ENCODE data around the gene FAM200A.
"Not testable (repeated sequence)": the region's sequence is repeated elsewhere in the genome, so short reads cannot be mapped to it uniquely, and the experiment has no call there.

FAM200A gene

GRCh38 chr7:99540542-99540941 lies 11.4 kb downstream of the FAM200A start:
- H3K4me3 ChIP-seq (ENCODE audit: low read length): no peak overlapping the region
- 95% methylated on average over 4 of the region's 5 CpGs for WGBS
- H3K27me3 ChIP-seq (ENCODE audit: insufficient read depth, low read length): no peaks in the 10 kb centered on the region
- peaks cover 19% of the 10 kb centered on the region for H3K9me3 ChIP-seq (ENCODE audit: insufficient read depth, low read depth, low read length)
- H3K4me1 ChIP-seq (ENCODE audit: insufficient read depth, low read length): no peaks in the 10 kb centered on the region
- no peak overlapping the region for H3K27ac ChIP-seq (ENCODE audit: low read depth, low read length)
- no peak overlapping the region for H3K9ac ChIP-seq (ENCODE audit: low read depth, low read length)
- H3K36me3 ChIP-seq (ENCODE audit: insufficient read depth, low read length): no peaks in the 10 kb centered on the region

DNA sequence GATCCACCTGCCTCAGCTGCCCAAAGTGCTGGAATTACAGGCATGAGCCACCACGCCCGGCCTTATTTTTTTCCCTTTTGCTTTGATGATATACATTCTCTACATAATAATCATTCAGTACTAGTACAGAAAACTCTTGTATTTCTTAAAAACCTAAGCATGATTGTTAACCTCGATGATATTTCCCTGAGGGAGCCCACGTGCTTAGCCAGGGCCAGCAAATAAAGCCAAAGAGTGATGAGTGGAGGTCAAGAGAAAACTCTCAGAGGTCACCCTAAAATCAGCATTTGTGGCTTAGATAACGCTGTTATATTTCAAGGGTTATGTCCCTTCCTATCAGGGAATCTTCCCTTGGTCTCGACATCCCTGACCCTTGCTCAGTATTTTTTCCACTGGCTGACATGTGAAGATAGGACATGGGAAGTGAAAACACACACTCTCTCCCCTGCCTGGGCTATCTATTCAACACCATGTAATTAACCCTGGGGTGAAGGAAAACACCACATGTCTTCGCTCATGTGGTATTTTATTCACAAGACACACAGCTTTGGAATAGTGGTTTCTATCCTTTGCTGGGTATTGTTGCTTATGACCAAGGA lies 12.6 kb downstream of the FAM200A start:
- no peaks in the 10 kb centered on the region for H3K27me3 ChIP-seq (ENCODE audit: insufficient read depth, low read length)
- H3K4me1 ChIP-seq (ENCODE audit: insufficient read depth, low read length): no peaks in the 10 kb centered on the region
- no peaks in the 10 kb centered on the region for H3K36me3 ChIP-seq (ENCODE audit: insufficient read depth, low read length)
- H3K9ac ChIP-seq (ENCODE audit: low read depth, low read length): no peak overlapping the region
- 87% methylated on average over 7 of the region's 7 CpGs for WGBS
- H3K4me3 ChIP-seq (ENCODE audit: low read length): no peak overlapping the region
- H3K9me3 ChIP-seq (ENCODE audit: insufficient read depth, low read depth, low read length): peaks cover 25% of the 10 kb centered on the region
- H3K27ac ChIP-seq (ENCODE audit: low read depth, low read length): no peak overlapping the region

DNA sequence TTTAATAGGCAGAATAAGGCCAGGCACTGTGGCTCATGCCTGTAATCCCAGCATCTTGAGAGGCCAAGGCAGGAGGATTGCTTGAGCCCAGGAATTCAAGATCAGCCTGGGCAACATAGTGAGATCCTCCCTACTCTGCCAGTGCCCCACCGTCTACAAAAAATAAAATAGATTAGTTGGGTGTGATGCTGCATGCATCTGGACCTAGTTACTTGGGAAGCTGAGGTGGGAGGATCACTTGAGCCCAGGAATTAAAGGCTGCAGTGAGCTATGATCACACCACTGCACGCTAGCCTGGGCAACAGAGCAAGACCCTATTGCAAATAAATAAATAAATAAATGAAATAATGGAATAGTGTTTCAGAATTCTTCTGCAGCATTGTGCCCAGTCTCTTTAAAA lies 16.2 kb downstream of the FAM200A start:
- WGBS: 96% methylated on average over 2 of the region's 2 CpGs
- no peak overlapping the region for H3K4me3 ChIP-seq (ENCODE audit: low read length)
- peaks cover 47% of the 10 kb centered on the region for H3K9me3 ChIP-seq (ENCODE audit: insufficient read depth, low read depth, low read length)
- no peak overlapping the region for H3K9ac ChIP-seq (ENCODE audit: low read depth, low read length)
- H3K27me3 ChIP-seq (ENCODE audit: insufficient read depth, low read length): no peaks in the 10 kb centered on the region
- H3K27ac ChIP-seq (ENCODE audit: low read depth, low read length): no peak overlapping the region
- peaks cover 28% of the 10 kb centered on the region for H3K36me3 ChIP-seq (ENCODE audit: insufficient read depth, low read length)
- H3K4me1 ChIP-seq (ENCODE audit: insufficient read depth, low read length): no peaks in the 10 kb centered on the region

DNA sequence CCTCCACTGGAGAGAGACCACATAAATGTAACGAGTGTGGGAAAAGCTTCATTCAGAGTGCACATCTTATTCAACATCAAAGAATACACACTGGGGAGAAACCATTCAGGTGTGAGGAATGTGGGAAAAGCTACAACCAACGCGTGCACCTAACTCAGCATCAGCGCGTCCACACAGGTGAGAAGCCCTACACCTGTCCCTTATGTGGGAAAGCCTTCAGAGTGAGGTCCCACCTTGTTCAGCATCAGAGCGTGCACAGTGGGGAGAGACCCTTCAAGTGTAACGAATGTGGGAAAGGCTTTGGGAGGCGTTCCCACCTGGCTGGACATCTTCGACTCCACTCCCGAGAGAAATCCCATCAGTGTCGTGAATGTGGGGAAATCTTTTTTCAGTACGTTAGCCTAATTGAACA lies 20.6 kb downstream of the FAM200A start:
- H3K4me1 ChIP-seq (ENCODE audit: insufficient read depth, low read length): no peaks in the 10 kb centered on the region
- H3K27me3 ChIP-seq (ENCODE audit: insufficient read depth, low read length): no peaks in the 10 kb centered on the region
- peaks cover 60% of the 10 kb centered on the region for H3K9me3 ChIP-seq (ENCODE audit: insufficient read depth, low read depth, low read length)
- H3K4me3 ChIP-seq (ENCODE audit: low read length): no peak overlapping the region
- WGBS: 96% methylated on average over 11 of the region's 12 CpGs
- no peak overlapping the region for H3K27ac ChIP-seq (ENCODE audit: low read depth, low read length)
- peaks cover 63% of the 10 kb centered on the region for H3K36me3 ChIP-seq (ENCODE audit: insufficient read depth, low read length)
- no peak overlapping the region for H3K9ac ChIP-seq (ENCODE audit: low read depth, low read length)

- Histone ChIP-seq H3K9me3 (ENCODE audit: insufficient read depth, low read depth, low read length) (peaks cover 23% of the 10 kb centered on the region), H3K4me3 (ENCODE audit: low read length) (no peak overlapping the region), H3K27ac (ENCODE audit: low read depth, low read length) (no peak overlapping the region), H3K4me1 (ENCODE audit: insufficient read depth, low read length) (no peaks in the 10 kb centered on the region), H3K9ac (ENCODE audit: low read depth, low read length) (no peak overlapping the region), H3K36me3 (ENCODE audit: insufficient read depth, low read length) (peaks cover 63% of the 10 kb centered on the region), H3K27me3 (ENCODE audit: insufficient read depth, low read length) (no peaks in the 10 kb centered on the region)
- 94% methylated on average over 21 of the region's 21 CpGs for WGBS
Observed at GRCh38 chr7:99525713-99526440, 26.0 kb downstream of the FAM200A start.

GRCh38 chr7:99521399-99521798 lies 30.5 kb downstream of the FAM200A start:
- H3K36me3 ChIP-seq (ENCODE audit: insufficient read depth, low read length): peaks cover 55% of the 10 kb centered on the region

GRCh38 chr7:99514050-99514449 lies 37.9 kb downstream of the FAM200A start:
- Histone ChIP-seq H3K9ac (ENCODE audit: low read depth, low read length) (no peak overlapping the region), H3K27ac (ENCODE audit: low read depth, low read length) (no peak overlapping the region), H3K9me3 (ENCODE audit: insufficient read depth, low read depth, low read length) (no peaks in the 10 kb centered on the region), H3K27me3 (ENCODE audit: insufficient read depth, low read length) (no peaks in the 10 kb centered on the region), H3K4me3 (ENCODE audit: low read length) (no peak overlapping the region), H3K4me1 (ENCODE audit: insufficient read depth, low read length) (no peaks in the 10 kb centered on the region), H3K36me3 (ENCODE audit: insufficient read depth, low read length) (peaks cover 54% of the 10 kb centered on the region)
- WGBS: 97% methylated on average over 1 of the region's 1 CpG

More at GRCh38 chr7:99521399-99521798, 30.5 kb downstream of the FAM200A start:
- no peak overlapping the region for H3K27ac ChIP-seq (ENCODE audit: low read depth, low read length)
- H3K4me1 ChIP-seq (ENCODE audit: insufficient read depth, low read length): no peaks in the 10 kb centered on the region
- 94% methylated on average over 3 of the region's 3 CpGs for WGBS
- no peaks in the 10 kb centered on the region for H3K27me3 ChIP-seq (ENCODE audit: insufficient read depth, low read length)
- H3K9me3 ChIP-seq (ENCODE audit: insufficient read depth, low read depth, low read length): no peaks in the 10 kb centered on the region
- no peak overlapping the region for H3K4me3 ChIP-seq (ENCODE audit: low read length)
- H3K9ac ChIP-seq (ENCODE audit: low read depth, low read length): no peak overlapping the region

GRCh38 chr7:99505324-99505662 lies 46.6 kb downstream of the FAM200A start:
- H3K9me3 ChIP-seq (ENCODE audit: insufficient read depth, low read depth, low read length): no peaks in the 10 kb centered on the region
- 0 out of 2 replicates have a peak, but pooled peaks cover 3% of the 10 kb centered on the region for H3K4me1 ChIP-seq (ENCODE audit: insufficient read depth, low read length)
- H3K36me3 ChIP-seq (ENCODE audit: insufficient read depth, low read length): peaks cover 10% of the 10 kb centered on the region
- H3K4me3 ChIP-seq (ENCODE audit: low read length): peak overlapping the region; percentile 87
- 3% methylated on average over 10 of the region's 11 CpGs for WGBS
- no peaks in the 10 kb centered on the region for H3K27me3 ChIP-seq (ENCODE audit: insufficient read depth, low read length)
- H3K9ac ChIP-seq (ENCODE audit: low read depth, low read length): peak overlapping the region; percentile 82
- peak overlapping the region; percentile 97 for H3K27ac ChIP-seq (ENCODE audit: low read depth, low read length)

- Histone ChIP-seq H3K4me1 (ENCODE audit: insufficient read depth, low read length) (0 out of 2 replicates have a peak, but pooled peaks cover 3% of the 10 kb centered on the region), H3K9me3 (ENCODE audit: insufficient read depth, low read depth, low read length) (no peaks in the 10 kb centered on the region), H3K27ac (ENCODE audit: low read depth, low read length) (peak within 1 kb of the TSS; percentile 97), H3K9ac (ENCODE audit: low read depth, low read length) (peak within 1 kb of the TSS; percentile 82), H3K27me3 (ENCODE audit: insufficient read depth, low read length) (no peaks in the 10 kb centered on the region), H3K4me3 (ENCODE audit: low read length) (peak within 1 kb of the TSS; percentile 87), H3K36me3 (ENCODE audit: insufficient read depth, low read length) (peaks cover 6% of the 10 kb centered on the region)
- under 1% methylated on average over 53 of the region's 53 CpGs for WGBS
Observed at GRCh38 chr7:99504603-99505323, 47.2 kb downstream of the FAM200A start, which contains the start of gene ZKSCAN5. TSS of gene ZKSCAN5 (plus strand) at chr7:99504662. CDS start at chr7:99506045, 1,383 bp downstream.

DNA sequence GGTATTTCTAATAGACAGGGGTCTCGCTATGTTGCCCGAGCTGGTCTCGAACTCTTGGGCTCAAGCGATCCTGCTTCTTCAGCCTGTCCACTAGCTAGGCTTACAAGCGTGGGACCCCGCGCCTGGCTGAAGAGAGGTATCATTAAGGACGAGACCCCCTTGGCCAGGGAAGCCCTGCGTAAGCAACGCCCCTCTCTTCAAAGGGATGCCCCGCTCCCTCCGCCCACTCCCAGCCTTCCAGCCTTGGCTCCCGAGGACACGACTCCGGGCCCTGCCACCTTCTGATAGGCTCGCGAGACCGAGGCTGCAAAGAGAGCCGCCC lies 47.7 kb downstream of the FAM200A start:
- H3K9me3 ChIP-seq (ENCODE audit: insufficient read depth, low read depth, low read length): no peaks in the 10 kb centered on the region
- WGBS: 14% methylated on average over 19 of the region's 19 CpGs
- H3K27ac ChIP-seq (ENCODE audit: low read depth, low read length): no peak overlapping the region; the same call in 1 of the 2 replicates
- H3K4me1 ChIP-seq (ENCODE audit: insufficient read depth, low read length): 0 out of 2 replicates have a peak, but pooled peaks cover 3% of the 10 kb centered on the region
- H3K4me3 ChIP-seq (ENCODE audit: low read length): peak overlapping the region; percentile 87
- H3K36me3 ChIP-seq (ENCODE audit: insufficient read depth, low read length): peaks cover 4% of the 10 kb centered on the region; the same call in 1 of the 2 replicates
- no peaks in the 10 kb centered on the region for H3K27me3 ChIP-seq (ENCODE audit: insufficient read depth, low read length)
- H3K9ac ChIP-seq (ENCODE audit: low read depth, low read length): no peak overlapping the region; the same call in 1 of the 2 replicates

DNA sequence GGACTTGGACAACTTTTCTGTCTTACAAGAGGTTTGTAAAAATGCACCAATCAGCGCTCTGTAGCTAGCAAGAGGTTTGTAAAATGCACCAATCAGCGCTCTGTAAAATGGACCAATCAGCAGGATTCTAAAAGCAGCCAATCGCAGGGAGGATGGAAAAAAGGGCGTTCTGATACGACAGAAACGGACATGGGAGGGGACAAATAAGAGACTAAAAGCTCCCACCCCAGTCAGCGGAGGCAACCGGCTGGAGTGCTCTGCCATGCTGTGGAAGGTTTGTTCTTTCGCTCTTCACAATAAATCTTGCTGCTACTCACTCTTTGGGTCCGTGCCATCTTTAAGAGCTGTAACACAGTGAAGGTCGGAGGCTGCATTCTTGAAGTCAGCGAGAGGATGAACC lies 50.7 kb downstream of the FAM200A start:
- not testable (repeated sequence) for H3K9ac ChIP-seq (ENCODE audit: low read depth, low read length); H3K4me1 ChIP-seq (ENCODE audit: insufficient read depth, low read length); H3K27ac ChIP-seq (ENCODE audit: low read depth, low read length); H3K9me3 ChIP-seq (ENCODE audit: insufficient read depth, low read depth, low read length); H3K27me3 ChIP-seq (ENCODE audit: insufficient read depth, low read length); H3K36me3 ChIP-seq (ENCODE audit: insufficient read depth, low read length)
- 96% methylated on average over 12 of the region's 12 CpGs for WGBS
- peak overlapping the region; percentile 84; the same call in 1 of the 2 replicates for H3K4me3 ChIP-seq (ENCODE audit: low read length)
